ACC112 (cell line): Measurements from ENCODE around the gene PPM1H.

Experiments
- H2AFZ ChIP-seq: fragments of 200-600 bp; sonication (generic); one replicate; pipeline ENCODE4 v1.6.0; 2017; ENCODE audit warnings: antibody characterized with exemption, low read length; ENCODE audit not compliant: unreplicated experiment
- H3K27ac ChIP-seq: fragments of 200-600 bp; sonication (generic); 2 replicates; pipeline ENCODE4 v1.5.1; 2014; ENCODE audit warnings: low read depth, mild to moderate bottlenecking, antibody characterized with exemption, low read length, moderate library complexity
- H3K27me3 ChIP-seq: fragments of 200-600 bp; sonication (generic); 2 replicates; pipeline ENCODE4 v1.6.1; 2014; ENCODE audit warnings: mild to moderate bottlenecking, antibody characterized with exemption, low read length, moderate library complexity, mixed read lengths; ENCODE audit not compliant: insufficient read depth
- H3K36me3 ChIP-seq: fragments of 200-600 bp; sonication (generic); 2 replicates; pipeline ENCODE4 v1.6.1; 2016; ENCODE audit warnings: mild to moderate bottlenecking, antibody characterized with exemption, low read length, moderate library complexity, mixed read lengths; ENCODE audit not compliant: insufficient read depth
- H3K4me1 ChIP-seq: fragments of 200-600 bp; sonication (generic); one replicate; pipeline ENCODE4 v1.6.1; 2016; ENCODE audit warnings: low read length, mixed read lengths; ENCODE audit not compliant: insufficient read depth, unreplicated experiment, control insufficient read depth
- H3K4me3 ChIP-seq: fragments of 200-600 bp; sonication (generic); 2 replicates; pipeline ENCODE4 v1.5.1; 2014; ENCODE audit warnings: mild to moderate bottlenecking, low read depth, low read length
- H3K79me2 ChIP-seq: fragments of 200-600 bp; sonication (generic); one replicate; pipeline ENCODE4 v1.6.0; 2016; ENCODE audit warnings: low read length; ENCODE audit not compliant: control insufficient read depth, unreplicated experiment, insufficient read depth

The PPM1H gene

DNA sequence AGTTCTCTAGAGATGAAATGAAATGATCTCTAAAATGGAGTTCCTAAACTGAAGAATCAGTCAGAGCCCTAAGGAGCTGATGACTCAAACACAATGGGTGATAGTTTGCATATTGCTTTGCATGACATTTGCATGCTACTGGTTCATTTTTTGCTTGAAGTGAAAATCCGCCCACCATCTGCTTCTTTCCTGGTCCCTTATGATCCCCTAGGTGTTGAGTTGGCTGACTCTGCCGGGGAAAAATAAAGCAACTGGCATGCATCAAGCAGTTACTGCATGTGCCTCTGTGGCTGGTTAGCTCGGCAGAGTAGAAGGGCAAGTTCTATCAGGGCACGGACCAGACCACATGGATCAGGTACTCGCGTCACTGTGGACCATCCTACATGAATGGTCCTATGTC, 151.1 kb downstream of the PPM1H start:
- H2AFZ ChIP-seq: no peak overlapping the region
- no peaks in the 10 kb centered on the region for H3K79me2 ChIP-seq
- no peaks in the 10 kb centered on the region for H3K27me3 ChIP-seq
- no peak overlapping the region for H3K27ac ChIP-seq
- H3K36me3 ChIP-seq: no peaks in the 10 kb centered on the region
- H3K4me3 ChIP-seq: no peak overlapping the region
- H3K4me1 ChIP-seq: peaks cover 40% of the 10 kb centered on the region

DNA sequence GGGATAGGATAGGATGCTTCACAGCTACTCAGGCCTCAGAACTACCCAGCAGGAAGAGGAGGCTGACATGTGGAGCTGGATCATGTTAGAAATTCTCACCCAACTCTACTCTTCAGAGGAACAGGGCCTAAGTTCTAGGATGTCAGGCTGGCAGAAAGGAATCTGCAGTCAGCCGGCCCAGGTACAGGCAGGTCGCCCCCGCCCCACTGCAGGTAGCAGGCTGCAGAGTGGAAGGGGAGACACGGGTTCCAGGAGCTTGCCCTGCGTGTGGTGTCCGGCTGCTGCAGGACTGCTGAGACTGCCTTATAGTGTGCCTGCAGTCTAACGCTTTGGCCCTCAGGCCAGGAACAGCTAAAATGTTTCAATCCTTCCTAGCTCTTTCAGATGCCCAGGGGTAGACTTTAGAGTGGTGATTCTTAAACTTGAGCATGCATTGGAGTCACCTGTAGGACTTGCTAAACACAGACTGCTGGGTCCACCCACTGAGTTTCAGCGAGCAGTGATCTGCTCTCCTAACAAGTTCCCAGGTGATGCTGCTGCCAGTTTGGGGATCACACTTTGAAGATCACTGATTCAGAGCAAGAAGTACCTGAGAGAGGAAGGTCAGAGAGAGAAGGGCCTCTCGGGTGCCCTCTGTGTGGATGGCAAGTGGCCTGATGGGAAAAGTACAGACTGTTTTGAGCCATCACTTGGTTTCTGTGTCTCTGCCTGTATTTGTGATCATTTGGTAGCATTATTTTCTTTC, 153.6 kb downstream of the PPM1H start:
- no peak overlapping the region for H2AFZ ChIP-seq
- no peaks in the 10 kb centered on the region for H3K79me2 ChIP-seq
- H3K36me3 ChIP-seq: no peaks in the 10 kb centered on the region
- H3K27ac ChIP-seq: no peak overlapping the region
- no peaks in the 10 kb centered on the region for H3K27me3 ChIP-seq
- H3K4me1 ChIP-seq: peaks cover 18% of the 10 kb centered on the region
- H3K4me3 ChIP-seq: no peak overlapping the region

GRCh38 chr12:62779488-62779887, 155.5 kb downstream of the PPM1H start:
- Histone ChIP-seq H3K4me3 (no peak overlapping the region), H3K36me3 (no peaks in the 10 kb centered on the region), H2AFZ (no peak overlapping the region), H3K79me2 (no peaks in the 10 kb centered on the region), H3K27me3 (no peaks in the 10 kb centered on the region), H3K27ac (no peak overlapping the region), H3K4me1 (peaks cover 2% of the 10 kb centered on the region)

GRCh38 chr12:62778187-62778586, 156.8 kb downstream of the PPM1H start:
- no peak overlapping the region for H2AFZ ChIP-seq
- H3K79me2 ChIP-seq: no peaks in the 10 kb centered on the region
- H3K27me3 ChIP-seq: no peaks in the 10 kb centered on the region
- no peak overlapping the region for H3K27ac ChIP-seq
- H3K4me1 ChIP-seq: no peaks in the 10 kb centered on the region
- H3K36me3 ChIP-seq: no peaks in the 10 kb centered on the region
- H3K4me3 ChIP-seq: no peak overlapping the region

- H3K27ac ChIP-seq: no peak overlapping the region
- no peaks in the 10 kb centered on the region for H3K27me3 ChIP-seq
- no peaks in the 10 kb centered on the region for H3K79me2 ChIP-seq
- no peaks in the 10 kb centered on the region for H3K36me3 ChIP-seq
- no peak overlapping the region for H2AFZ ChIP-seq
- H3K4me1 ChIP-seq: peaks cover 3% of the 10 kb centered on the region
- H3K4me3 ChIP-seq: no peak overlapping the region
Measured at GRCh38 chr12:62776997-62777396, 158.0 kb downstream of the PPM1H start.

DNA sequence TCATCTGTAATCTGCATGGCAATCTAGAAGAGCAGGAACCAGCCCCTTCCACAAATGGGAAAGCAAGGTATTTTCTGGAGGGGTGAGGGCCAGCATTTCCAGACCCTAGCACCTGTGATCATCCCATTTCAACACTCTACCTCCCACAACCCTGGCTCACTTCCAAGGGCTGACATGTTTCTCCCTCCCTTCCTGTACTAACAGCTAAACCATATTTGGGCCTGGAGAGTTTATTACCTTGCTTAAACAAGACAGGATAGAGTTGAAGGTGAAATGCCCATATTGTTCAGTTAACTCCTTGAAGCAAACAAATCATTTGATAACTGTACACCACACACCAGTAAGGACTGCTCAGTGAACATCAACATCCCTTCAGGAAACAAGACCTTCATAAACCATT, 158.4 kb downstream of the PPM1H start:
- Histone ChIP-seq H2AFZ (no peak overlapping the region), H3K27ac (no peak overlapping the region), H3K4me1 (peaks cover 3% of the 10 kb centered on the region), H3K27me3 (no peaks in the 10 kb centered on the region), H3K36me3 (no peaks in the 10 kb centered on the region), H3K4me3 (no peak overlapping the region), H3K79me2 (no peaks in the 10 kb centered on the region)

GRCh38 chr12:62774794-62775193, 160.2 kb downstream of the PPM1H start:
- Histone ChIP-seq H3K4me1 (peaks cover 4% of the 10 kb centered on the region), H3K27me3 (no peaks in the 10 kb centered on the region), H3K36me3 (no peaks in the 10 kb centered on the region), H3K79me2 (no peaks in the 10 kb centered on the region), H3K27ac (no peak overlapping the region), H2AFZ (no peak overlapping the region), H3K4me3 (no peak overlapping the region)

DNA sequence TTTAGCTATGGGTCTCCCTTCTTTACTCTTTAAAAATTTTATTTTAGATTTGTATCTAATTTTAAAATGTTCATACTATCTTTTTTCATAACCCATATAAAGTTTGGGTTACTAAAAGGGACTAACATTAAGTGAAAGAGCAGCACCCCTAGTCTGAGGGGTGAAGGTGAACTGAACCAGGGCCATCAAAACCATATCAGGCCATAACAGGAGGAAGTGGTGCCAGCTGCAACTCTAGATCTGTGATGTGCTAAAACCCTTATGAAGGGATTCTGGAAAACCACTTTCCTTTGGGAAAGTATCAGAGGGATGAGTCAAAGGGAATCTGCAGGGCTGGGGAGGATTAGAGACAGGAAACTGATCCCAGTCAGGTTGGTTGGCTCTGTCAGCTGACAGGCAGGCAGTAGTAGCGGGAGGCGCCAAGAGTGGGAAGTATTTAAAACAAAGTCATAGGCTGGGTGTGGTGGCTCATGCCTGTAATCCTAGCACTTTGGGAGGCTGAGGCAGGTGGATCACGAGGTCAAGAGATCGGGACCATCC, 162.5 kb downstream of the PPM1H start:
- H3K27me3 ChIP-seq: no peaks in the 10 kb centered on the region
- no peak overlapping the region for H3K4me3 ChIP-seq
- H3K36me3 ChIP-seq: no peaks in the 10 kb centered on the region
- H2AFZ ChIP-seq: no peak overlapping the region
- peaks cover 16% of the 10 kb centered on the region for H3K4me1 ChIP-seq
- no peaks in the 10 kb centered on the region for H3K79me2 ChIP-seq
- H3K27ac ChIP-seq: no peak overlapping the region

GRCh38 chr12:62771828-62772227, 163.1 kb downstream of the PPM1H start:
- Histone ChIP-seq H3K4me3 (no peak overlapping the region), H3K4me1 (peaks cover 22% of the 10 kb centered on the region), H2AFZ (no peak overlapping the region), H3K79me2 (no peaks in the 10 kb centered on the region), H3K27ac (no peak overlapping the region), H3K36me3 (no peaks in the 10 kb centered on the region), H3K27me3 (no peaks in the 10 kb centered on the region)

- Histone ChIP-seq H2AFZ (no peak overlapping the region), H3K4me1 (peaks cover 22% of the 10 kb centered on the region), H3K36me3 (no peaks in the 10 kb centered on the region), H3K27me3 (no peaks in the 10 kb centered on the region), H3K79me2 (no peaks in the 10 kb centered on the region), H3K4me3 (no peak overlapping the region), H3K27ac (no peak overlapping the region)
Measured at GRCh38 chr12:62770381-62770780, 164.6 kb downstream of the PPM1H start.

GRCh38 chr12:62769076-62769619, 165.8 kb downstream of the PPM1H start:
- H2AFZ ChIP-seq: no peak overlapping the region
- no peaks in the 10 kb centered on the region for H3K36me3 ChIP-seq

More at GRCh38 chr12:62769076-62769619, 165.8 kb downstream of the PPM1H start:
- Histone ChIP-seq H3K27ac (no peak overlapping the region), H3K79me2 (no peaks in the 10 kb centered on the region), H3K27me3 (no peaks in the 10 kb centered on the region), H3K4me3 (no peak overlapping the region), H3K4me1 (peaks cover 22% of the 10 kb centered on the region)
